Measurements from ENCODE around the gene KL.

The KL gene

DNA sequence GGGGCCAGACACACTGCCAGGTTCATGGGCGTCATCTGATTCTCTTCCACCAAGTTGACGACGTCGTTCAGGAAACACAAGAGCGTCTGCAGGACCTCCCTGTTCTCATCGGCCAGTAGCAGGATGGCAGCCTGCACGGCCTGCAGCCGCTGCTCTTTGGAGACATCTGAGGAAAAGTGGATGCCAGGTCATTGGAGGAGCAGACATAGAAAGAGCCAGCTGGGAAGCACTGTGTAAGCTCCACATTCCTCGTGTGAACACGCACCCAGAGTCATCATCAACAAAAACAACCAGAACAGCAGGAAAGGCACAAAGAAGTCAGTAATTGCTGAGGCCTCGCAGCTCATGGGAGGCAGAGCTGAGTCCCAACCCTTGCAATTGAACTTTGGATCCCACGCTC, 96.5 kb downstream of the KL start:
- no peak for DNase-seq
- Histone ChIP-seq H3K4me2 (ENCODE audit: insufficient read depth, low read length) (no peak overlapping the region), H3K27ac (ENCODE audit: low read length) (no peak overlapping the region), H3K9ac (ENCODE audit: low read depth, low read length) (no peak overlapping the region), H3K4me3 (ENCODE audit: low read depth in 1 of 2, low read length in 2 of 2) (no peak overlapping the region), H4K20me1 (ENCODE audit: insufficient read depth, low read length) (no peaks in the 10 kb centered on the region), H3K36me3 (ENCODE audit: insufficient read depth, low read length) (no peaks in the 10 kb centered on the region), H3K27me3 (ENCODE audit: insufficient read depth, low read length, poor library complexity) (no peaks in the 10 kb centered on the region), H3K79me2 (ENCODE audit: insufficient read depth, low read length) (no peaks in the 10 kb centered on the region), H3K4me1 (ENCODE audit: insufficient read depth, low read length) (no peaks in the 10 kb centered on the region), H3K9me3 (ENCODE audit: insufficient read depth, low read length, severe bottlenecking) (no peaks in the 10 kb centered on the region), H2AFZ (ENCODE audit: low read depth, low read length) (no peak overlapping the region)
- ATAC-seq (ENCODE audit: insufficient read depth, low read depth): no peak
- TF ChIP-seq, protein P1, sequence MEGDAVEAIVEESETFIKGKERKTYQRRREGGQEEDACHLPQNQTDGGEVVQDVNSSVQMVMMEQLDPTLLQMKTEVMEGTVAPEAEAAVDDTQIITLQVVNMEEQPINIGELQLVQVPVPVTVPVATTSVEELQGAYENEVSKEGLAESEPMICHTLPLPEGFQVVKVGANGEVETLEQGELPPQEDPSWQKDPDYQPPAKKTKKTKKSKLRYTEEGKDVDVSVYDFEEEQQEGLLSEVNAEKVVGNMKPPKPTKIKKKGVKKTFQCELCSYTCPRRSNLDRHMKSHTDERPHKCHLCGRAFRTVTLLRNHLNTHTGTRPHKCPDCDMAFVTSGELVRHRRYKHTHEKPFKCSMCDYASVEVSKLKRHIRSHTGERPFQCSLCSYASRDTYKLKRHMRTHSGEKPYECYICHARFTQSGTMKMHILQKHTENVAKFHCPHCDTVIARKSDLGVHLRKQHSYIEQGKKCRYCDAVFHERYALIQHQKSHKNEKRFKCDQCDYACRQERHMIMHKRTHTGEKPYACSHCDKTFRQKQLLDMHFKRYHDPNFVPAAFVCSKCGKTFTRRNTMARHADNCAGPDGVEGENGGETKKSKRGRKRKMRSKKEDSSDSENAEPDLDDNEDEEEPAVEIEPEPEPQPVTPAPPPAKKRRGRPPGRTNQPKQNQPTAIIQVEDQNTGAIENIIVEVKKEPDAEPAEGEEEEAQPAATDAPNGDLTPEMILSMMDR (IDR thresholded peaks at IDR 0.05; ENCODE audit: borderline replicate concordance, extremely low read depth, low read length, poor library complexity, severe bottlenecking): no peak
- TF ChIP-seq EZH2 (IDR thresholded peaks at IDR 0.05; ENCODE audit: borderline replicate concordance, low read depth, low read length, severe bottlenecking): no peak

DNA sequence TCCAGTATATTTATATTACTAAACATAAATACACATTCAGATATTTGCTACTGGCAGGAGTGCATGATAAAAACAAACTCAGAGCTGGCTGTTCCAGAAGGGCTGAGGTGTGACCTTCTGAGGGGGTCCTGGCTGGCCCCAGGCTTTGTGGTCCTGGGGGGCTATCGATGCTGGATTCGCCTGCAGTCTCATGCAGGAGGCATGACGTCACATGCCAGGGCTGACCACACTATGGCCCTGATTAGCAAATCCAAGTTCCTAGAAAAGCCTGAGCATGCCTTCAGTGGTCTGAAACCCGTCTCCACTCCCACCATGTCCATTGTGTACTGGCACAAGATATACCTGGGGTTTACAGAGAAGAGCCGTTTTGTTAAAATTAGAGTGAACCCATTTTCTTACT, 97.9 kb downstream of the KL start:
- no peak for DNase-seq
- no peak overlapping the region for H3K9ac ChIP-seq (ENCODE audit: low read depth, low read length)
- no peak overlapping the region for H2AFZ ChIP-seq (ENCODE audit: low read depth, low read length)
- H3K4me3 ChIP-seq (ENCODE audit: low read depth in 1 of 2, low read length in 2 of 2): no peak overlapping the region
- H3K36me3 ChIP-seq (ENCODE audit: insufficient read depth, low read length): no peaks in the 10 kb centered on the region
- H3K4me2 ChIP-seq (ENCODE audit: insufficient read depth, low read length): no peak overlapping the region
- no peaks in the 10 kb centered on the region for H3K4me1 ChIP-seq (ENCODE audit: insufficient read depth, low read length)
- no peak overlapping the region for H3K27ac ChIP-seq (ENCODE audit: low read length)
- H3K79me2 ChIP-seq (ENCODE audit: insufficient read depth, low read length): no peaks in the 10 kb centered on the region
- H4K20me1 ChIP-seq (ENCODE audit: insufficient read depth, low read length): no peaks in the 10 kb centered on the region
- no peaks in the 10 kb centered on the region for H3K9me3 ChIP-seq (ENCODE audit: insufficient read depth, low read length, severe bottlenecking)
- no peaks in the 10 kb centered on the region for H3K27me3 ChIP-seq (ENCODE audit: insufficient read depth, low read length, poor library complexity)
- no peak for ATAC-seq (ENCODE audit: insufficient read depth, low read depth)
- TF ChIP-seq, protein P1 (IDR thresholded peaks at IDR 0.05; ENCODE audit: borderline replicate concordance, extremely low read depth, low read length, poor library complexity, severe bottlenecking): no peak
- TF ChIP-seq EZH2 (IDR thresholded peaks at IDR 0.05; ENCODE audit: borderline replicate concordance, low read depth, low read length, severe bottlenecking): no peak

DNA sequence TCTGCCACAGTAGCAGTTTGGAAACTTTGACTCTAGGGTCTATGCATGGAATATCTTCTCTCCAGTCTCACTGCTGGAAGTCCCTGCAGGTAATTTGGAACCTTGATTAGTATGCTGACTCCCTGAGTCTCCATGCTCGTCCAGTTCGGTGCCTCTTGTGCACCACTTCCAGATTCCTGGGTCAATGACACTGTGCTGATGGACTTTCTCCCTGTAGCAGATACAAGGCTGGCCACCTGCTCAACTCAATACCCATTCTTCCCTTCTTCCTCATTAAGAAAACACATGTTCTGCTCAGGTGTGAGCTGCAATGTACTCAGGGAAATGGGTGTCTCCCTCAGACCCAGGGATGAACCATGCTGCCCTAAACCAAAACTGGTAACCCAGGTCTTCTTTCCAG, 99.1 kb downstream of the KL start:
- H3K4me1 ChIP-seq (ENCODE audit: insufficient read depth, low read length): no peaks in the 10 kb centered on the region
- no peaks in the 10 kb centered on the region for H3K36me3 ChIP-seq (ENCODE audit: insufficient read depth, low read length)
- no peaks in the 10 kb centered on the region for H4K20me1 ChIP-seq (ENCODE audit: insufficient read depth, low read length)
- ATAC-seq (ENCODE audit: insufficient read depth, low read depth) (no peak), DNase-seq (no peak)
- no peak overlapping the region for H3K4me2 ChIP-seq (ENCODE audit: insufficient read depth, low read length)
- no peak overlapping the region for H3K27ac ChIP-seq (ENCODE audit: low read length)
- H3K9me3 ChIP-seq (ENCODE audit: insufficient read depth, low read length, severe bottlenecking): no peaks in the 10 kb centered on the region
- H3K27me3 ChIP-seq (ENCODE audit: insufficient read depth, low read length, poor library complexity): no peaks in the 10 kb centered on the region
- H2AFZ ChIP-seq (ENCODE audit: low read depth, low read length): no peak overlapping the region
- H3K4me3 ChIP-seq (ENCODE audit: low read depth in 1 of 2, low read length in 2 of 2): no peak overlapping the region
- no peak for TF ChIP-seq EZH2 (IDR thresholded peaks at IDR 0.05; ENCODE audit: borderline replicate concordance, low read depth, low read length, severe bottlenecking)
- TF ChIP-seq, protein P1 (IDR thresholded peaks at IDR 0.05; ENCODE audit: borderline replicate concordance, extremely low read depth, low read length, poor library complexity, severe bottlenecking): no peak
- H3K9ac ChIP-seq (ENCODE audit: low read depth, low read length): no peak overlapping the region
- no peaks in the 10 kb centered on the region for H3K79me2 ChIP-seq (ENCODE audit: insufficient read depth, low read length)
